Suprapubic skin (tissue), 4 donors: Measurements from ENCODE around the gene RASL10B. TPM values are rescaled to one million over a fixed set of nuclear protein-coding genes. Genes with fewer than 3 reads are reported as not detected.

Source experiments
- DNase-seq, 2 donors: peaks; one replicate each; pipeline ENCODE4 v3.0.0-alpha.2; 2019; ENCODE audit warnings: low spot score in 2 of 2
- H3K27ac ChIP-seq: fragments of 200-600 bp; sonication (generic); one replicate; pipeline ENCODE4 v1.5.1; 2019
- H3K27me3 ChIP-seq: fragments of 200-600 bp; sonication (generic); one replicate; pipeline ENCODE4 v1.5.1; 2019
- H3K36me3 ChIP-seq: fragments of 200-600 bp; sonication (generic); one replicate; pipeline ENCODE4 v1.5.1; 2019
- H3K4me1 ChIP-seq: fragments of 200-600 bp; sonication (generic); one replicate; pipeline ENCODE4 v1.5.1; 2019
- H3K4me3 ChIP-seq: fragments of 200-600 bp; sonication (generic); one replicate; pipeline ENCODE4 v1.5.1; 2019; ENCODE audit warnings: mild to moderate bottlenecking
- H3K9me3 ChIP-seq: fragments of 200-600 bp; sonication (generic); one replicate; pipeline ENCODE4 v1.5.1; 2019
- CTCF ChIP-seq, 2 donors: fragments of 200-600 bp in 1 of 2; fragments of 450-650 bp in 1 of 2; sonication (generic) in 1 of 2; IDR thresholded peaks; one replicate each; pipeline ENCODE4 v1.5.1; 2016 to 2019; ENCODE audit warnings: antibody characterized with exemption in 2 of 2, mild to moderate bottlenecking in 1 of 2, moderate library complexity in 1 of 2
- EP300 ChIP-seq: sonication (generic); formaldehyde crosslinking; IDR thresholded peaks from one replicate; pipeline ENCODE4 v1.6.1; 2017; ENCODE audit warnings: antibody characterized with exemption
- POLR2A ChIP-seq, 2 donors: fragments of 450-650 bp; IDR thresholded peaks; one replicate each; pipeline ENCODE4 v1.6.1; 2017; ENCODE audit warnings: antibody characterized with exemption in 2 of 2, mild to moderate bottlenecking in 2 of 2, moderate library complexity in 2 of 2
- POLR2AphosphoS5 ChIP-seq, 3 donors: sonication (generic); formaldehyde crosslinking; IDR thresholded peaks; one replicate each; pipeline ENCODE4 v1.6.1; 2017; ENCODE audit warnings: antibody characterized with exemption in 3 of 3
- WGBS: methylation state at CpG from one replicate; pipeline ENCODE4 v1.1.5; 2018; 5-methylcytosine and 5-hydroxymethylcytosine counted together
- total RNA-seq, 4 donors: library from RNA; depleted of rRNA; stranded (reverse); fragments of >200 nt; gene quantifications; one replicate each; pipeline ENCODE4 v1.1.0, GENCODE V29; 2016

RASL10B gene
- total RNA-seq, 4 donors from 2014 or later, result 0.94 to 2.5 (median 1.9) TPM

GRCh38 chr17:35731917-35732805 is 722 bp downstream of the RASL10B start:
- Histone ChIP-seq H3K4me1 (peaks cover 14% of the 10 kb centered on the region), H3K36me3 (no peaks in the 10 kb centered on the region), H3K27me3 (no peaks in the 10 kb centered on the region), H3K27ac (no peak overlapping the region), H3K4me3 (peak overlapping the region; percentile 67), H3K9me3 (no peaks in the 10 kb centered on the region)
- no peak for TF ChIP-seq POLR2AphosphoS5 (IDR thresholded peaks at IDR 0.05)
- no peak for TF ChIP-seq CTCF (IDR thresholded peaks at IDR 0.05)
- TF ChIP-seq POLR2A (IDR thresholded peaks at IDR 0.05), result no peak
- no peak for TF ChIP-seq EP300
- DNase-seq, result peak in 1 of 2 donors; percentile 59
- 30% methylated on average over 17 of the region's 47 CpGs for WGBS

- Histone ChIP-seq H3K9me3 (no peaks in the 10 kb centered on the region), H3K4me3 (no peak overlapping the region), H3K27me3 (no peaks in the 10 kb centered on the region), H3K36me3 (no peaks in the 10 kb centered on the region), H3K27ac (no peak overlapping the region), H3K4me1 (peaks cover 14% of the 10 kb centered on the region)
- peak in 1 of 2 donors; percentile 39 for DNase-seq
- TF ChIP-seq POLR2A (IDR thresholded peaks at IDR 0.05) (no peak), POLR2AphosphoS5 (IDR thresholded peaks at IDR 0.05) (no peak), CTCF (IDR thresholded peaks at IDR 0.05) (no peak), EP300 (no peak)
- 78% methylated on average over 1 of the region's 1 CpG for WGBS
Measured at GRCh38 chr17:35732806-35733136, 1.3 kb downstream of the RASL10B start.

- TF ChIP-seq EP300 (no peak), POLR2A (IDR thresholded peaks at IDR 0.05) (no peak), POLR2AphosphoS5 (IDR thresholded peaks at IDR 0.05) (no peak)
- H3K4me3 ChIP-seq, result no peak overlapping the region
- WGBS, result 70% methylated on average over 6 of the region's 6 CpGs
- no peaks in the 10 kb centered on the region for H3K36me3 ChIP-seq
- no peak overlapping the region for H3K27ac ChIP-seq
- H3K9me3 ChIP-seq, result no peaks in the 10 kb centered on the region
- no peaks in the 10 kb centered on the region for H3K27me3 ChIP-seq
- peaks cover 14% of the 10 kb centered on the region for H3K4me1 ChIP-seq
- peak in 1 of 2 donors; percentile 39 for DNase-seq
Measured at GRCh38 chr17:35733366-35733765, 1.9 kb downstream of the RASL10B start.

- Histone ChIP-seq H3K36me3 (no peaks in the 10 kb centered on the region), H3K27ac (no peak overlapping the region), H3K27me3 (no peaks in the 10 kb centered on the region), H3K4me1 (peaks cover 14% of the 10 kb centered on the region), H3K9me3 (no peaks in the 10 kb centered on the region), H3K4me3 (no peak overlapping the region)
- TF ChIP-seq EP300, result no peak
- DNase-seq, result peak in 1 of 2 donors; percentile 20
- 97% methylated on average over 6 of the region's 7 CpGs for WGBS
Measured at GRCh38 chr17:35734396-35734795, 3.0 kb downstream of the RASL10B start.

GRCh38 chr17:35735036-35735805 is 3.8 kb downstream of the RASL10B start:
- no peaks in the 10 kb centered on the region for H3K36me3 ChIP-seq
- no peak overlapping the region for H3K27ac ChIP-seq
- 85% methylated on average over 16 of the region's 29 CpGs for WGBS
- no peak for TF ChIP-seq EP300
- no peak for TF ChIP-seq CTCF (IDR thresholded peaks at IDR 0.05)
- no peak for TF ChIP-seq POLR2AphosphoS5 (IDR thresholded peaks at IDR 0.05)
- no peak for TF ChIP-seq POLR2A (IDR thresholded peaks at IDR 0.05)
- peaks cover 6% of the 10 kb centered on the region for H3K27me3 ChIP-seq
- DNase-seq, result no peak
- no peak overlapping the region for H3K4me3 ChIP-seq
- H3K4me1 ChIP-seq, result peaks cover 14% of the 10 kb centered on the region
- H3K9me3 ChIP-seq, result no peaks in the 10 kb centered on the region

GRCh38 chr17:35736236-35736635 is 4.8 kb downstream of the RASL10B start:
- Histone ChIP-seq H3K36me3 (no peaks in the 10 kb centered on the region), H3K4me3 (no peak overlapping the region), H3K4me1 (peaks cover 12% of the 10 kb centered on the region), H3K27ac (no peak overlapping the region), H3K9me3 (no peaks in the 10 kb centered on the region), H3K27me3 (peaks cover 16% of the 10 kb centered on the region)
- TF ChIP-seq CTCF (IDR thresholded peaks at IDR 0.05) (no peak), POLR2A (IDR thresholded peaks at IDR 0.05) (no peak), POLR2AphosphoS5 (IDR thresholded peaks at IDR 0.05) (no peak), EP300 (no peak)
- DNase-seq, result peak in 1 of 2 donors; percentile 26
- WGBS, result 91% methylated on average over 5 of the region's 5 CpGs
